Measurements from ENCODE around the gene CDK11B. TPM values are rescaled to one million over a fixed set of nuclear protein-coding genes. Genes with fewer than 3 reads are reported as not detected.
"Not testable (repeated sequence)": the region's sequence is repeated elsewhere in the genome, so short reads cannot be mapped to it uniquely, and the experiment has no call there.

CDK11B gene
- total RNA-seq, 1 donor from 2014 or later, result 9.6 TPM

GRCh38 chr1:1599030-1599934, 59.5 kb downstream of the CDK11B start:
- no peak for DNase-seq

GRCh38 chr1:1598720-1599029, 60.1 kb downstream of the CDK11B start:
- no peak for DNase-seq

- DNase-seq, result no peak
Measured at GRCh38 chr1:1598051-1598719, 60.6 kb downstream of the CDK11B start.

GRCh38 chr1:1597275-1597930, 61.4 kb downstream of the CDK11B start:
- no peak for DNase-seq

GRCh38 chr1:1596493-1597274, 62.1 kb downstream of the CDK11B start:
- no peak for DNase-seq

- DNase-seq, result not testable (repeated sequence)
Measured at GRCh38 chr1:1595341-1595740, 63.5 kb downstream of the CDK11B start.

- DNase-seq, result no peak
Measured at GRCh38 chr1:1594602-1595260, 64.1 kb downstream of the CDK11B start.

GRCh38 chr1:1593834-1594601, 64.8 kb downstream of the CDK11B start:
- no peak for DNase-seq

- no peak for DNase-seq
Measured at GRCh38 chr1:1591452-1591851, 67.4 kb downstream of the CDK11B start.

Other genes with a start within 250 kb of the CDK11B start
- gene ANKRD65, start 237.7 kb downstream of the CDK11B start, total RNA-seq, result 2.9 TPM
- gene VWA1, start 223.3 kb downstream of the CDK11B start, total RNA-seq, result 8.6 TPM
- gene ATAD3C, start 209.3 kb downstream of the CDK11B start, total RNA-seq, result 0.39 TPM
- gene ATAD3B, start 187.2 kb downstream of the CDK11B start, total RNA-seq, result 16.7 TPM
- gene ATAD3A, start 146.8 kb downstream of the CDK11B start, total RNA-seq, result 11.9 TPM
- 2.1 TPM for gene TMEM240, start 118.4 kb downstream of the CDK11B start, total RNA-seq
- gene SSU72, start 84.1 kb downstream of the CDK11B start, total RNA-seq, result 33.9 TPM
- gene FNDC10, start 58.9 kb downstream of the CDK11B start, total RNA-seq, result 0.99 TPM
- 28.8 TPM for gene MIB2, start 43.5 kb downstream of the CDK11B start, total RNA-seq
- gene MMP23B, start 26.8 kb downstream of the CDK11B start, total RNA-seq, result 30.7 TPM
- 31.7 TPM for gene SLC35E2B, start 33.8 kb upstream of the CDK11B start, total RNA-seq
- gene CDK11A, start 65.4 kb upstream of the CDK11B start, total RNA-seq, result 25.4 TPM
- gene NADK, start 119.5 kb upstream of the CDK11B start, total RNA-seq, result 33.1 TPM
- 84.8 TPM for gene GNB1, start 232.1 kb upstream of the CDK11B start, total RNA-seq